ENCODE results near the gene LDAH.

Gene LDAH

DNA sequence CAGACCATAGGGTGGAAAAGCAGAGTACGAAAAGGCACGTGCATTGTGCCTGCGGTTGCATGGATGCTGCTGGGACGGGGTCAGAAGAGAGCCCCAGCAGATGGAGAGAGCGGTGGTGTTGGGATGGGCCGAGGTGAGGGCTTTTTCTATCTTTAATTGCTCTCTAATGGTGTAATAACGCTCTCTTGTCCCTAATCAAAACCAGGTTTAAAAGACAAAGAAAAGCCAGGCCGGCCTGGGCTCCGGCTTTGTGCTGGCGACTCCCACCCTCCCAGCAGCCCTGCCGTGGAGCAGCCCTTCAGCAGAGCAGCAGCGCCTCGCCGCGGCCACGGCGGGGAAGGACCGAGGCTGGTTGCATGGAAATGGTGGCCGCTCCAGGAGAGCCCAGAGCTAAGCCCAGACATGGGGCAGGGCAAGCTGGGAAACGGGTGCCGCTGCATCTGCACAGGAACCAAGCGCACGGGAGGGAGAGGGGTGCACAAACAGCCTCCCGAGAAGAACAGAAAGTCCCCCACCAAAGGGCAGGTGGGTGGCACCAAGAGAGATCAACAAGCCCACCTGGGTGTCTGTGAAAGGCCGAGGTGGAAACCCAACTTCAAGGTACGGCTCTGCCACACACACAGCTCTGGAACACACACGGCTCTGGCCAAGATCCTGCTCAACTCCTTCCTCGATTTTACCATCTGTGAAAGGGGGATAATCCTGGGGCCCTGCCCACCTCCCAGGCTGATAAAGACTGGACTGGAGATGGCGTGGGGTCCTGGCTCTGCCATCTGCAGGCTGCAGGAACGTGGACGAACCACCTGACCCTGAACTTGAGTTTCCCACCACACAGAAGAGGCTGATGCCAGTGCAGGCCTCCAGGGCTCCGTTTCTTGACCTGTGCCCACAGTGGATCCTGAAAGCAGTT lies 187.0 kb downstream of the LDAH start:
- TF ChIP-seq ZFX (IDR thresholded peaks at IDR 0.05) = no peak
- TF ChIP-seq, protein P1, sequence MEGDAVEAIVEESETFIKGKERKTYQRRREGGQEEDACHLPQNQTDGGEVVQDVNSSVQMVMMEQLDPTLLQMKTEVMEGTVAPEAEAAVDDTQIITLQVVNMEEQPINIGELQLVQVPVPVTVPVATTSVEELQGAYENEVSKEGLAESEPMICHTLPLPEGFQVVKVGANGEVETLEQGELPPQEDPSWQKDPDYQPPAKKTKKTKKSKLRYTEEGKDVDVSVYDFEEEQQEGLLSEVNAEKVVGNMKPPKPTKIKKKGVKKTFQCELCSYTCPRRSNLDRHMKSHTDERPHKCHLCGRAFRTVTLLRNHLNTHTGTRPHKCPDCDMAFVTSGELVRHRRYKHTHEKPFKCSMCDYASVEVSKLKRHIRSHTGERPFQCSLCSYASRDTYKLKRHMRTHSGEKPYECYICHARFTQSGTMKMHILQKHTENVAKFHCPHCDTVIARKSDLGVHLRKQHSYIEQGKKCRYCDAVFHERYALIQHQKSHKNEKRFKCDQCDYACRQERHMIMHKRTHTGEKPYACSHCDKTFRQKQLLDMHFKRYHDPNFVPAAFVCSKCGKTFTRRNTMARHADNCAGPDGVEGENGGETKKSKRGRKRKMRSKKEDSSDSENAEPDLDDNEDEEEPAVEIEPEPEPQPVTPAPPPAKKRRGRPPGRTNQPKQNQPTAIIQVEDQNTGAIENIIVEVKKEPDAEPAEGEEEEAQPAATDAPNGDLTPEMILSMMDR (conservative IDR thresholded peaks at IDR 0.05) = peak; percentile 81
- 0 out of 2 replicates have a peak overlapping the region, but pooled peaks have one; percentile 5 for H3K27ac ChIP-seq

DNA sequence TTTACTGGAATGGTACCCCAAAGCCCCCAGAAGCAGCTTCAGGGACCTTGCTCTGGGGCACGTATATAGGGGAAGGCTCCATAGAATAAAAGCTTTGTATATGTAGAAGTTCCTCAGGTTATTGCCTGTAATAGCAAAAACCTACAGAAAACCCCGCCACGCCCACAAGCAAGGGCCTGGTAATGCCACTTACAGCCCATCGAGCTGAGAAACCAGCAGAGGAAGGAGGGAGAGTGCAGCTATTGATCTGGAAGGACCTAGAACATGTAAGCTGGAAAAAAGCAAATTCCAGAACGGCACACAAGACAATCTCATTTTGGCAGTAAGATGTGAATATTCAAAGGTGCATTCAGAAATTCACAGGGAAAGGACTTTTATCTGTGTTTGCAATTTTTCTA lies 187.8 kb downstream of the LDAH start:
- no peak overlapping the region for H3K27ac ChIP-seq
- TF ChIP-seq, protein P1 (conservative IDR thresholded peaks at IDR 0.05) = no peak
- TF ChIP-seq ZFX (IDR thresholded peaks at IDR 0.05) = no peak

DNA sequence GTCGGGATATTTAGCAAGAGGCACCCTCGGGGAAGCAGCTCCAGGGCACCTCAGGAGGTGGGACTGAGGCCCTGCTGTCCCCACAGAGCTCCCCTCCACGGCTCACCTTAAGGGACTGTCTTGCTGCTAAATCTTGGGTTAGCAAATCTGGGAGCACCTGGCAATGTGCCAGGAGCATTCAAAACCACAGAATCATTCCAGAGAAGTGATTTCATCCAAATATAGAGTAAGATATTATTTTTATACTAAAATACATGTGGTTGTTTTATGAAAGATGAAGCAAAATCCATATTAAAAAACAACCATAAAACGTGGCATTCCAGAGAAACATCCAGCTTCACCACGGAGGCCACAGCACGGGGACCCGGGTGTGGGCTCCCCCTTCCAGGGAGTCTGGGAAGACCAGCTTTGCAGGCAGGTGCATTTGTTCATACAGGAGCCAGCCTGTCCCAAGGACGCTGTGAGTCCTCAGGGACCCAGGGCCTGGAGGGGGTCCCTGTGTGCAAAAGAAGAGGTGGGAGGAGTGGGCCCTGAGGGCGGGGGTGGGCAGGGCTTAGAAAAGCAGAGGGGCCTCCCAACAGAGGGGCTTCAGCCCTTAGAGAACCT lies 188.3 kb downstream of the LDAH start:
- TF ChIP-seq, protein P1 (conservative IDR thresholded peaks at IDR 0.05) = no peak
- no peak for TF ChIP-seq ZFX (IDR thresholded peaks at IDR 0.05)
- no peak overlapping the region for H3K27ac ChIP-seq
